ENCODE results near the gene HSF2.
"Not testable (repeated sequence)": the region's sequence is repeated elsewhere in the genome, so short reads cannot be mapped to it uniquely, and the experiment has no call there.

HSF2 gene

DNA sequence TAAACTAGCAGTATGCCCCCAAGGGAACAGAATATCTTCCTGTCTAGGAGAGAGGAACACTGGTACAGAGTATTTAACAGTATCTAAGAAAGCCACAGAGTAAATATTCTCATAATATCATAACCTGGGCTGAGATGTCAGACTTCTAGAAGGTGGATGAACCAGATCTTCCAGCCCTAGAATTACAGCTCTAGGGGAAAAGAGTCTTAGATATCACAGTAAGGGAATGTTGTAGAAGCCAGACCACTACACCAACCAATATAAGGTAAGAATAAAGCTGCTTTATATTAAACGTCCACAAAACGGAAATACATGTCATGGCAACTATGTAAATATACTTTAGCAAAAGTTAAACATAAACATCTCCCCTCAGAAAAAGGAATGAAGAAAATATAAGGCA, 59.8 kb downstream of the HSF2 start:
- no peak for DNase-seq

DNA sequence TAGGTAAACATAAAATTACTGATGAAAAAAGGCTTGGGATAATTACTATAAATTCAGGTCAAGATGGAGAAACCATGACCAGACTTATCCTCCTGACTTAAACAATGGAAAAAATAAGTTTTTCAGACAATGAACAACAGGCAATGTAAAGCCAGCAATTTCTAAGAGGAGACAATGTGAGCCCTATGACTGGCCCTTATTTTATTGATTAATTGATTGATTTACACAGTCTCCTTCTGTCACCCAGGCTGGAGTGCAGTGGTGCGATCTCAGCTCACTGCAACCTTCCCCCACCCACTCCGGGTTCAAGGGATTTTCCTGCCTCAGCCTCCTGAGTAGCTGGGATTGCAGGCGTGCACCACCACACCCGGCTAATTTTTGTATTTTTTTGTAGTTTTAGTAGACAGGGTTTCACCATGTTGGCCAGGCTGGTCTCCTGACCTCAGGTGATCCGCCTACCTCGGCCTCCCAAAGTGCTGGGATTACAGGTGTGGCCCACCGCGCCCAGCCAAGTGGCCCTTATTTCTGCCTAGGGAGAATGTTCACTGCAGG, 60.5 kb downstream of the HSF2 start:
- not testable (repeated sequence) for DNase-seq

DNA sequence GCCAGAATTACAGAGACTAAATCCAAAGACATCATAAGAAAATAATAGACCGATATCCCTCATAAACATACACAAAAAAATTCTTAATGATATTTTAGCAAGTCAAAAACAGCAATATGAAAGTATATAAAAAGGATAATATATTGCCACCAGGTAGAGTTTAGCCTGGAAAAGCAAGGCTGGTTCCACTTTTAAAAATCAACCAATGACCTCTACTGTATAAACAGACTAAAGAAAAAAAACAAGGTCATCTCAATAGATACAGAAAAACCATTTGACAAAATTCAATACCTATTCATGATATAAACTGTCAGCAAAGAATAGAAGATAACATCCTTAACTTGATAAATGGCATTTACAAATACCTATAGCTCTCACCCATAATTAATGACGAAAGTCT, 62.4 kb downstream of the HSF2 start:
- no peak for DNase-seq

DNA sequence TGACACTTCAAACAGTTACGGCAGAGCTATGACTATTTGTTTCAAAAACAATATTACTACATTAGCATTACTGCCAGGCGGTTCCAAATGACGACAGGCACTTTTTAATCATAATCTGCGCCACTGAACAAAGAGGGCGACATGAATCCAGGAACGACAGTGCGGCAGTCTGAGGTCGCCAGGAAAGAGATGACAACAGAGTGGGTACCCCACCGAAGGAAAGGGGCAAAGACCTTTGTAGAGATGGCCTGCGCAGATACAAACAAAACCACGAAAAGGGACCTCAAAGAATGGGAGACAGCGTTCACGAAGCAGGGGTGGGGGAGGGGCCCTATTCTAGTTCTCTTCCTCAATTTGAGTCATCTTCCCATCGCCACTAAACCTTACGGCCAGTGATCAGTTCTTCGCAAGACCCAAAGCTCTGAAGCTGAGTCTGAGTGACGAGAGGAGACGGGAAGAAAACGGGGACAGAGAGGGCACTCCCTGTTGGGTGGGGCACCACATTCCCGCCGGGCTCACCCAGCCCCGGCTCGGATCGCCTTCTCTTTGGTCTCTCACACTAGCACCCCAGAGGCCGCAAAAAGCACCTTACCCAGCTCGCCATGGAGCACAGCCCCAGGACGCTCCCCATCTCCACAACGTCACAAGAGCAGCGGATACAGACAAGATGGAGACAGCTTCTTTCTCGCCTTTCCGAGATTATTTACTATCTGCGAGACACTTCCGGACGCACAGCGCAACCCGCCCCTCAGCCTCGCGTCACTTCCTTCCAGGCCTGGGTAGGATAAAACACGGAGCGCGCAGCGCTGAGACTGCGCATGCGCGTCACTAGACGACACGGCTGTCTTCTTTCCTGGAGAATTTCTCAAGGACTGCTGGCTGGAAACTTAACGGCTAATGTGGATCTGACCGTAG, 71.9 kb downstream of the HSF2 start, which contains the start of gene SERINC1:
Gene SERINC1 (minus strand): TSS at position 701 of the 915 bp plus-strand sequence. CDS start 70 bp downstream, at position 631.
- DNase-seq = peak; percentile 98

DNA sequence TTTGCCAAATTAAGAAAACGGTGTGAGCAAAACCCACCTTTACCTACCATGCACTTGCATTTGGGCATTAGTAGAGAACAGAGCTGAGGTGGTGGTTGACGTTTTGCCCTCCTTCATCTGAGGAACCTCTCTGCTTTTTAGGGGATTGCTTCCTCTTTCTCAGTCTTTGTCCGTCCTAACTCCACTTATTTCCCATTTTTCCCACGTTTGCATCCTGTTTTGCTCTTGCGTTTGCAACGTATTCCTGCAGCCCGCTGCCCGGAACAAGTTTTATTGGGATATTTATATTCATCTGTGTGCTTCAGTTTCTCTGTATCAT, 72.5 kb downstream of the HSF2 start:
- no peak for DNase-seq

DNA sequence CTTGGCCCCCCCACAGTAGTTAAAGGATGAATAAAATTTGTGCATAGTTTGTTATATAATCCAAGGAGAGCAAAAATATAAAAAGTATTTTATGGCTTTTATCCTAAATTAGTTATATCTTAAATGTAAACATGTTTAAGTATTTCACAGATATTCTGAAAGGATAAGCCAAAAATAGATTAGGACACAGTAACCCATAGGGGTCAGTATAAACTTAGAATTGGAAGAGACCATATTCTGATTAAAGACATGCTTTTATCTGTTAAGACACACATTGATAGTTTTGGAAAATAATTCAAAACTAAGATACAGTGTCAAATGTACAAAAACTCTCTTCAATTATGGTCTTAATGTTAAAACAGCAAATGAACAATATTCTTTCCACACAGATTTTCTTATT, 76.7 kb downstream of the HSF2 start:
- peak; percentile 4 for DNase-seq

DNA sequence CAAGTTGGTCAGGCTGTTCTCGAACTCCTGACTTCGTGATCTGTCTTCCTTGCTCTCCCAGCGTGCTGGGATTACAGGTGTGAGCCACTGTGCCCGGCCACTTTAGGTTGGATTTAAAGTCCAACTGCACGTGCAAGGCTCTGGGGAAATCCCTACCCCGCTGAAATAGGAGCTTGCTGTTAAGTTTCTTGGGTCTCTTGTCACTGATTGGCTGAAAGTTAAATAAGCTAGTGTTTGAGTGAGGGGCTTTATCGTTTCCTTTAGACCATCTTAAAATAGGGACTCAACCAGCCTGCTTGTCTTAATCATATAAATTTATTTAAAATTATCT, 83.3 kb downstream of the HSF2 start:
- no peak for DNase-seq
